Astrocyte (in vitro differentiated cells and primary cell): Measurements from ENCODE around the gene CEP68. TPM values are rescaled to one million over a fixed set of nuclear protein-coding genes. Genes with fewer than 3 reads are reported as not detected.

Experiments used
- DNase-seq: peaks from one replicate; pipeline ENCODE4 v3.0.0-alpha.2; 2010; ENCODE audit warnings: low read depth
- FAIRE-seq: peaks from 2 replicates; lab custom pipeline; 2011; peaks lifted over from hg19 to GRCh38; lab: Jason Lieb, UNC
- H2AFZ ChIP-seq: 2 replicates; pipeline ENCODE4 v1.6.0; 2012; ENCODE audit warnings: low read depth, low read length, inconsistent platforms
- H3K27ac ChIP-seq: 2 replicates; pipeline ENCODE4 v1.5.1; 2011; ENCODE audit warnings: low read depth, low read length, inconsistent platforms
- H3K27me3 ChIP-seq: 2 replicates; pipeline ENCODE4 v1.6.0; 2011; ENCODE audit warnings: low read length, inconsistent platforms; ENCODE audit not compliant: insufficient read depth
- H3K36me3 ChIP-seq: 2 replicates; pipeline ENCODE4 v1.5.1; 2011; ENCODE audit warnings: low read length, inconsistent platforms; ENCODE audit not compliant: insufficient read depth
- H3K4me1 ChIP-seq: 2 replicates; pipeline ENCODE4 v1.5.1; 2011; ENCODE audit warnings: low read length, inconsistent platforms; ENCODE audit not compliant: insufficient read depth
- H3K4me2 ChIP-seq: 2 replicates; pipeline ENCODE4 v1.6.0; 2012; ENCODE audit warnings: low read length, inconsistent platforms
- H3K4me3 ChIP-seq: 2 replicates; pipeline ENCODE4 v1.5.1; 2011; ENCODE audit warnings: low read depth, mild to moderate bottlenecking, low read length, inconsistent platforms; ENCODE audit not compliant: insufficient read depth
- H3K79me2 ChIP-seq: 2 replicates; pipeline ENCODE4 v1.6.0; 2012; ENCODE audit warnings: mild to moderate bottlenecking, low read length, inconsistent platforms; ENCODE audit not compliant: insufficient read depth
- H3K9ac ChIP-seq: 2 replicates; pipeline ENCODE4 v1.6.0; 2012; ENCODE audit warnings: mild to moderate bottlenecking, low read length, inconsistent platforms
- H3K9me3 ChIP-seq: 2 replicates; pipeline ENCODE4 v1.5.1; 2012; ENCODE audit warnings: low read depth, mild to moderate bottlenecking, low read length, inconsistent platforms; ENCODE audit not compliant: insufficient read depth
- H4K20me1 ChIP-seq: 2 replicates; pipeline ENCODE4 v1.6.0; 2012; ENCODE audit warnings: low read length, inconsistent platforms; ENCODE audit not compliant: insufficient read depth
- H3K27ac Mint-ChIP-seq: one replicate; pipeline ENCODE4 v1.8.0; 2021; ENCODE audit warnings: mild to moderate bottlenecking, mixed read lengths; ENCODE audit not compliant: unreplicated experiment
- H3K27me3 Mint-ChIP-seq: one replicate; pipeline ENCODE4 v1.8.0; 2021; ENCODE audit warnings: low read depth, mixed read lengths; ENCODE audit not compliant: unreplicated experiment
- H3K36me3 Mint-ChIP-seq: one replicate; pipeline ENCODE4 v1.8.0; 2021; ENCODE audit warnings: low read depth, mixed read lengths; ENCODE audit not compliant: unreplicated experiment
- H3K4me1 Mint-ChIP-seq: one replicate; pipeline ENCODE4 v1.8.0; 2021; ENCODE audit warnings: low read depth, mixed read lengths; ENCODE audit not compliant: unreplicated experiment
- H3K4me3 Mint-ChIP-seq: one replicate; pipeline ENCODE4 v1.8.0; 2021; ENCODE audit warnings: mild to moderate bottlenecking, moderate library complexity, mixed read lengths; ENCODE audit not compliant: unreplicated experiment
- H3K9me3 Mint-ChIP-seq: one replicate; pipeline ENCODE4 v1.8.0; 2021; ENCODE audit warnings: mild to moderate bottlenecking, mixed read lengths; ENCODE audit not compliant: unreplicated experiment
- CTCF ChIP-seq: IDR thresholded peaks from 2 replicates; pipeline ENCODE4 v1.5.1; 2011; ENCODE audit warnings: low read depth, mild to moderate bottlenecking, inconsistent platforms, low read length, moderate library complexity; ENCODE audit not compliant: insufficient read depth
- EZH2 ChIP-seq: IDR thresholded peaks from 2 replicates; pipeline ENCODE4 v1.6.1; 2012; ENCODE audit warnings: mild to moderate bottlenecking, low read length, inconsistent platforms; ENCODE audit not compliant: insufficient read depth
- total RNA-seq: library from RNA; stranded (reverse); gene quantifications from 2 replicates; pipeline ENCODE4 v1.2.1, GENCODE V29; 2021

CEP68 gene
- total RNA-seq, 1 donor from 2014 or later: 6.9 TPM

GRCh38 chr2:65025453-65026123, 30.6 kb upstream of the CEP68 start:
- no peak overlapping the region for H3K4me2 ChIP-seq
- H3K36me3 ChIP-seq: peaks cover 2% of the 10 kb centered on the region
- H3K27me3 ChIP-seq: no peaks in the 10 kb centered on the region
- no peaks in the 10 kb centered on the region for H4K20me1 ChIP-seq
- no peak overlapping the region for H3K9ac ChIP-seq
- H3K27me3 Mint-ChIP-seq: no peaks in the 10 kb centered on the region
- peaks cover 20% of the 10 kb centered on the region for H3K36me3 Mint-ChIP-seq
- no peak for TF ChIP-seq CTCF
- TF ChIP-seq EZH2: no peak
- H3K9me3 Mint-ChIP-seq: no peaks in the 10 kb centered on the region
- H3K4me3 ChIP-seq: no peak overlapping the region
- peaks cover 25% of the 10 kb centered on the region for H3K4me1 Mint-ChIP-seq
- H3K27ac Mint-ChIP-seq: peak overlapping the region; percentile 60
- H2AFZ ChIP-seq: no peak overlapping the region
- no peak overlapping the region for H3K27ac ChIP-seq
- FAIRE-seq: no peak
- H3K79me2 ChIP-seq: no peaks in the 10 kb centered on the region
- H3K4me1 ChIP-seq: peaks cover 10% of the 10 kb centered on the region
- peak; percentile 7 for DNase-seq
- no peak overlapping the region for H3K4me3 Mint-ChIP-seq
- no peaks in the 10 kb centered on the region for H3K9me3 ChIP-seq

- Histone ChIP-seq H3K27me3 (no peaks in the 10 kb centered on the region), H3K79me2 (no peaks in the 10 kb centered on the region), H3K9me3 (no peaks in the 10 kb centered on the region), H3K27ac (no peak overlapping the region), H2AFZ (no peak overlapping the region), H4K20me1 (no peaks in the 10 kb centered on the region), H3K4me2 (no peak overlapping the region), H3K36me3 (no peaks in the 10 kb centered on the region), H3K9ac (no peak overlapping the region), H3K4me1 (peaks cover 10% of the 10 kb centered on the region), H3K4me3 (no peak overlapping the region)
- FAIRE-seq: no peak
- Mint-ChIP-seq H3K27ac (peak overlapping the region; percentile 60), H3K27me3 (no peaks in the 10 kb centered on the region), H3K36me3 (peaks cover 20% of the 10 kb centered on the region), H3K4me1 (peaks cover 25% of the 10 kb centered on the region), H3K4me3 (no peak overlapping the region), H3K9me3 (no peaks in the 10 kb centered on the region)
- no peak for DNase-seq
- TF ChIP-seq EZH2: no peak
Observed at GRCh38 chr2:65026154-65026553, 30.1 kb upstream of the CEP68 start.

GRCh38 chr2:65026704-65027464, 29.3 kb upstream of the CEP68 start:
- Histone ChIP-seq H3K4me1 (peaks cover 10% of the 10 kb centered on the region), H3K4me2 (no peak overlapping the region), H3K9me3 (no peaks in the 10 kb centered on the region), H3K27ac (no peak overlapping the region), H3K79me2 (no peaks in the 10 kb centered on the region), H2AFZ (no peak overlapping the region), H3K27me3 (no peaks in the 10 kb centered on the region), H3K4me3 (no peak overlapping the region), H3K9ac (no peak overlapping the region), H3K36me3 (no peaks in the 10 kb centered on the region), H4K20me1 (no peaks in the 10 kb centered on the region)
- H3K27ac Mint-ChIP-seq: no peak overlapping the region
- DNase-seq (no peak), FAIRE-seq (no peak)
- TF ChIP-seq CTCF (no peak), EZH2 (no peak)
- no peaks in the 10 kb centered on the region for H3K9me3 Mint-ChIP-seq
- no peak overlapping the region for H3K4me3 Mint-ChIP-seq
- H3K4me1 Mint-ChIP-seq: peaks cover 28% of the 10 kb centered on the region
- peaks cover 14% of the 10 kb centered on the region for H3K36me3 Mint-ChIP-seq
- H3K27me3 Mint-ChIP-seq: peaks cover 5% of the 10 kb centered on the region
